ENCODE measurements around the gene ZNF146. TPM values are rescaled to one million over a fixed set of nuclear protein-coding genes. Genes with fewer than 3 reads are reported as not detected.

The ZNF146 gene
- total and polyA plus RNA-seq, 4 donors: 26.7 to 44.8 (median 42.2) TPM

- intact Hi-C loops (cut with DNase I): no loop called here
- peak; percentile 44 for ATAC-seq (ENCODE audit: low FRiP score)
- Histone ChIP-seq H3K9me3 (ENCODE audit: control insufficient read depth, low read length) (no peaks in the 10 kb centered on the region), H3K27ac (ENCODE audit: low read depth in 1 of 2, low read length in 2 of 2) (no peak overlapping the region), H3K4me1 (ENCODE audit: control insufficient read depth in 1 of 2, insufficient read depth in 2 of 2, low read length in 2 of 2) (no peaks in the 10 kb centered on the region), H3K4me3 (ENCODE audit: low read length in 2 of 2) (no peak overlapping the region), H3K36me3 (ENCODE audit: control insufficient read depth in 1 of 2, insufficient read depth in 2 of 2, low read length in 1 of 2) (no peaks in the 10 kb centered on the region), H3K27me3 (ENCODE audit: control insufficient read depth in 1 of 2, insufficient read depth in 2 of 2, low read length in 1 of 2) (no peaks in the 10 kb centered on the region)
- WGBS, 2 donors: 1 to 2% methylated on average over 63 of the region's 63 CpGs
- DNase-seq: no peak
Observed at GRCh38 chr19:36245210-36246005, 30.5 kb downstream of the ZNF146 start.

GRCh38 chr19:36246006-36246481 is 31.1 kb downstream of the ZNF146 start:
- ATAC-seq (ENCODE audit: low FRiP score): no peak
- no peak overlapping the region for H3K27ac ChIP-seq (ENCODE audit: low read depth in 1 of 2, low read length in 2 of 2)
- no peak for DNase-seq
- no peaks in the 10 kb centered on the region for H3K27me3 ChIP-seq (ENCODE audit: control insufficient read depth in 1 of 2, insufficient read depth in 2 of 2, low read length in 1 of 2)
- intact Hi-C loops (cut with DNase I): no loop called here
- no peak overlapping the region for H3K4me3 ChIP-seq (ENCODE audit: low read length in 2 of 2)
- H3K9me3 ChIP-seq (ENCODE audit: control insufficient read depth, low read length): no peaks in the 10 kb centered on the region
- 23 to 26% methylated on average over 29 of the region's 29 CpGs for WGBS, 2 donors
- H3K36me3 ChIP-seq (ENCODE audit: control insufficient read depth in 1 of 2, insufficient read depth in 2 of 2, low read length in 1 of 2): no peaks in the 10 kb centered on the region
- no peaks in the 10 kb centered on the region for H3K4me1 ChIP-seq (ENCODE audit: control insufficient read depth in 1 of 2, insufficient read depth in 2 of 2, low read length in 2 of 2)

GRCh38 chr19:36252047-36252446 is 37.1 kb downstream of the ZNF146 start:
- H3K36me3 ChIP-seq (ENCODE audit: control insufficient read depth in 1 of 2, insufficient read depth in 2 of 2, low read length in 1 of 2): no peaks in the 10 kb centered on the region
- no peaks in the 10 kb centered on the region for H3K27me3 ChIP-seq (ENCODE audit: control insufficient read depth in 1 of 2, insufficient read depth in 2 of 2, low read length in 1 of 2)
- peaks cover 4% of the 10 kb centered on the region for H3K9me3 ChIP-seq (ENCODE audit: control insufficient read depth, low read length)
- H3K4me3 ChIP-seq (ENCODE audit: low read length in 2 of 2): no peak overlapping the region
- no peak for ATAC-seq (ENCODE audit: low FRiP score)
- WGBS, 2 donors: 62 to 79% methylated on average over 1 of the region's 1 CpG
- H3K4me1 ChIP-seq (ENCODE audit: control insufficient read depth in 1 of 2, insufficient read depth in 2 of 2, low read length in 2 of 2): no peaks in the 10 kb centered on the region
- no peak for DNase-seq
- no peak overlapping the region for H3K27ac ChIP-seq (ENCODE audit: low read depth in 1 of 2, low read length in 2 of 2)
- intact Hi-C loops (cut with DNase I): no loop called here

- Histone ChIP-seq H3K27me3 (ENCODE audit: control insufficient read depth in 1 of 2, insufficient read depth in 2 of 2, low read length in 1 of 2) (no peaks in the 10 kb centered on the region), H3K4me1 (ENCODE audit: control insufficient read depth in 1 of 2, insufficient read depth in 2 of 2, low read length in 2 of 2) (no peaks in the 10 kb centered on the region), H3K9me3 (ENCODE audit: control insufficient read depth, low read length) (peaks cover 6% of the 10 kb centered on the region), H3K4me3 (ENCODE audit: low read length in 2 of 2) (no peak overlapping the region), H3K27ac (ENCODE audit: low read depth in 1 of 2, low read length in 2 of 2) (no peak overlapping the region), H3K36me3 (ENCODE audit: control insufficient read depth in 1 of 2, insufficient read depth in 2 of 2, low read length in 1 of 2) (no peaks in the 10 kb centered on the region)
- intact Hi-C loops (cut with DNase I): no loop called here
- DNase-seq (peak in 1 of 2 donors; percentile 55), ATAC-seq (ENCODE audit: low FRiP score) (no peak)
- 86 to 94% methylated on average over 11 of the region's 11 CpGs for WGBS, 2 donors
Observed at GRCh38 chr19:36254848-36255247, 39.9 kb downstream of the ZNF146 start.

- H3K27me3 ChIP-seq (ENCODE audit: control insufficient read depth in 1 of 2, insufficient read depth in 2 of 2, low read length in 1 of 2): no peaks in the 10 kb centered on the region
- H3K4me3 ChIP-seq (ENCODE audit: low read length in 2 of 2): no peak overlapping the region
- ATAC-seq (ENCODE audit: low FRiP score): no peak
- H3K27ac ChIP-seq (ENCODE audit: low read depth in 1 of 2, low read length in 2 of 2): no peak overlapping the region
- 96 to 97% methylated on average over 28 of the region's 28 CpGs for WGBS, 2 donors
- no peaks in the 10 kb centered on the region for H3K4me1 ChIP-seq (ENCODE audit: control insufficient read depth in 1 of 2, insufficient read depth in 2 of 2, low read length in 2 of 2)
- peak in 1 of 2 donors; percentile 63 for DNase-seq
- intact Hi-C loops (cut with DNase I): no loop called here
- no peaks in the 10 kb centered on the region for H3K36me3 ChIP-seq (ENCODE audit: control insufficient read depth in 1 of 2, insufficient read depth in 2 of 2, low read length in 1 of 2)
- H3K9me3 ChIP-seq (ENCODE audit: control insufficient read depth, low read length): peaks cover 6% of the 10 kb centered on the region
Observed at GRCh38 chr19:36255316-36255715, 40.4 kb downstream of the ZNF146 start.

- Histone ChIP-seq H3K4me1 (ENCODE audit: control insufficient read depth in 1 of 2, insufficient read depth in 2 of 2, low read length in 2 of 2) (no peaks in the 10 kb centered on the region), H3K27ac (ENCODE audit: low read depth in 1 of 2, low read length in 2 of 2) (no peak overlapping the region), H3K36me3 (ENCODE audit: control insufficient read depth in 1 of 2, insufficient read depth in 2 of 2, low read length in 1 of 2) (no peaks in the 10 kb centered on the region), H3K27me3 (ENCODE audit: control insufficient read depth in 1 of 2, insufficient read depth in 2 of 2, low read length in 1 of 2) (no peaks in the 10 kb centered on the region), H3K9me3 (ENCODE audit: control insufficient read depth, low read length) (peaks cover 6% of the 10 kb centered on the region), H3K4me3 (ENCODE audit: low read length in 2 of 2) (no peak overlapping the region)
- WGBS, 2 donors: 96 to 97% methylated on average over 15 of the region's 15 CpGs
- ATAC-seq (ENCODE audit: low FRiP score) (no peak), DNase-seq (peak in 1 of 2 donors; percentile 66)
- intact Hi-C loops (cut with DNase I): no loop called here
Observed at GRCh38 chr19:36256064-36256463, 41.2 kb downstream of the ZNF146 start.

GRCh38 chr19:36256853-36257519 is 42.1 kb downstream of the ZNF146 start:
- Histone ChIP-seq H3K4me3 (ENCODE audit: low read length in 2 of 2) (no peak overlapping the region), H3K9me3 (ENCODE audit: control insufficient read depth, low read length) (peaks cover 6% of the 10 kb centered on the region), H3K27me3 (ENCODE audit: control insufficient read depth in 1 of 2, insufficient read depth in 2 of 2, low read length in 1 of 2) (no peaks in the 10 kb centered on the region), H3K27ac (ENCODE audit: low read depth in 1 of 2, low read length in 2 of 2) (no peak overlapping the region), H3K36me3 (ENCODE audit: control insufficient read depth in 1 of 2, insufficient read depth in 2 of 2, low read length in 1 of 2) (no peaks in the 10 kb centered on the region), H3K4me1 (ENCODE audit: control insufficient read depth in 1 of 2, insufficient read depth in 2 of 2, low read length in 2 of 2) (no peaks in the 10 kb centered on the region)
- 62 to 67% methylated on average over 41 to 42 of the region's 42 CpGs for WGBS, 2 donors
- no peak for ATAC-seq (ENCODE audit: low FRiP score)
- DNase-seq: peak in 1 of 2 donors; percentile 59
- intact Hi-C loops (cut with DNase I): no loop called here

GRCh38 chr19:36257520-36257876 is 42.6 kb downstream of the ZNF146 start:
- no peaks in the 10 kb centered on the region for H3K4me1 ChIP-seq (ENCODE audit: control insufficient read depth in 1 of 2, insufficient read depth in 2 of 2, low read length in 2 of 2)
- ATAC-seq (ENCODE audit: low FRiP score) (peak; percentile 46), DNase-seq (peak in 1 of 2 donors; percentile 78)
- H3K27me3 ChIP-seq (ENCODE audit: control insufficient read depth in 1 of 2, insufficient read depth in 2 of 2, low read length in 1 of 2): no peaks in the 10 kb centered on the region
- no peak overlapping the region for H3K27ac ChIP-seq (ENCODE audit: low read depth in 1 of 2, low read length in 2 of 2)
- no peaks in the 10 kb centered on the region for H3K36me3 ChIP-seq (ENCODE audit: control insufficient read depth in 1 of 2, insufficient read depth in 2 of 2, low read length in 1 of 2)
- H3K9me3 ChIP-seq (ENCODE audit: control insufficient read depth, low read length): peaks cover 6% of the 10 kb centered on the region
- intact Hi-C loops (cut with DNase I): no loop called here
- 4 to 10% methylated on average over 37 of the region's 37 CpGs for WGBS, 2 donors
- no peak overlapping the region for H3K4me3 ChIP-seq (ENCODE audit: low read length in 2 of 2)
